Activated naive CD4-positive, alpha-beta T cell treated with anti-CD3 and anti-CD28 coated beads, Interleukin-2, amount 50 U/mL, for 16 hours (primary cell): Measurements from ENCODE around the gene WNT4.

Experiments used
- DNase-seq: peaks from one replicate; pipeline ENCODE4 v3.0.0-alpha.2; 2020

WNT4 gene

DNA sequence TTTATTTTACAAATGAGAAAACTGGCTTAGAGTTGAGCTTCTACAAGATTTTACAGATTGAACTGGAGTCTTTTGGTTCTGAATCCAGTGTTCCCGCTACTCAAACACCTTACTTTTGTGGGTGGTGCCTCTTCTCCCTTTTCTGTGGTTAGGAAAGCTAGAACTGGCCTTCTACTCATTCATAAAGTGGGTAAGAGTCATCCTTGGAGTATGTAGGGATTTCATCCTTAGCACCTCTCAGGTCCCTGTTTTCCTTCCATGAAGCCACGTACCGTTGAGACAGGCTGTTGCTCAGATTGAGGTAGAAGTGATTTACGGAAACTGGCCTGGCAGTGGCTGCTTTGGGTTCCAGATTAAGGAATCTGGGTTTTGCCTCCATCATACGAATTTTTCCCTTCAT is 35.8 kb downstream of the WNT4 start:
- DNase-seq, result no peak

DNA sequence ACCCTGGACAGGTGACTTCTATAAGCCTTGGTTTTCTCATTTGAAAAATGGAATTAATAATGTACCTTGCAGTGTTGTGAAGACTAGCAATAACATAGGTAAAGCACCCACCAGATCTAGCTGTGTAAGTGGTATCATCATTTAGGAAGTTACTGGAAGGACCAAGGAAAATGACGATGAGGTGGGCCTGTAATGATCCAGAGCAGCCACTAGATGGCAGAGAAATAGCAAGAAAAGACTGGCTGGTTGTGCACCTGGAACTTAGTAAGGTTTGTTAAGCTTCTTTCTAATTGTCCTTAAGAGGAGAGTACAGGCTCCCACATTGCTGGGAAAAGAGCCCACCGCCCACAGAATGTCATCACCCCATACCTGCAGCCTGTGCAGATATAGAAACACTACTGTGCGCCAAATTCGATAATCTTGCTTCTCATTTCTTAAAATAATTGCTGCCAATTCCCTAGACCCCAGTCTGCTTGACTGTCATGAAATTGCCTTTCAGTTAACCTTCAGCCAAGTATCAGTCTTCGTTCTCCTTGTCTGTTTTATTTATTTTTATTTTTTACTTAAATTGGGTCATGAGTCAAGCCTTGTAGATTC is 37.2 kb downstream of the WNT4 start:
- no peak for DNase-seq

- DNase-seq, result no peak
Observed at GRCh38 chr1:22104865-22105437, 37.9 kb downstream of the WNT4 start.

- no peak for DNase-seq
Observed at GRCh38 chr1:22104094-22104493, 38.8 kb downstream of the WNT4 start.

GRCh38 chr1:22102746-22103145 is 40.2 kb downstream of the WNT4 start:
- no peak for DNase-seq

- DNase-seq, result no peak
Observed at GRCh38 chr1:22101995-22102394, 40.9 kb downstream of the WNT4 start.

GRCh38 chr1:22101199-22101598 is 41.7 kb downstream of the WNT4 start:
- DNase-seq, result no peak

GRCh38 chr1:22100168-22100567 is 42.7 kb downstream of the WNT4 start:
- no peak for DNase-seq

DNA sequence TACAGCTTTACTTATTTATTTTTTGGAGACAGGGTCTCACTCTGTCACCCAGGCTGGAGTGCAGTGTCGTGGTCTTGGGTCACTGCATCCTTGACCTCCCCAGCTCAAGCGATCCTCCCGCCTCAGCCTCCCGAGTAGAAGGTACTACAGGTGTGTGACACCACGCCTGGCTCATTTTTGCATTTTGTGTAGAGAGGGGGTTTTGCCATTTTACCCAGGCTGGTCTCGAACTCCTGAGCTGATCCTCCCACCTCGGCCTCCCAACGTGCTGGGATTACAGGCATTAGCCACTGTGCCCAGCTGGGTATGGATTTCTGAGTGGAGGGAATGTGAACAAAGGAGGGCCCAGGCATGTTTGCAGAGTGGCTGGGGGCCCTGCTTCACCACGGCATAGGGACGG is 44.1 kb downstream of the WNT4 start:
- DNase-seq, result no peak

- DNase-seq, result no peak
Observed at GRCh38 chr1:22096463-22096862, 46.4 kb downstream of the WNT4 start.

- no peak for DNase-seq
Observed at GRCh38 chr1:22096036-22096435, 46.9 kb downstream of the WNT4 start.

GRCh38 chr1:22093513-22093912 is 49.4 kb downstream of the WNT4 start:
- no peak for DNase-seq

DNA sequence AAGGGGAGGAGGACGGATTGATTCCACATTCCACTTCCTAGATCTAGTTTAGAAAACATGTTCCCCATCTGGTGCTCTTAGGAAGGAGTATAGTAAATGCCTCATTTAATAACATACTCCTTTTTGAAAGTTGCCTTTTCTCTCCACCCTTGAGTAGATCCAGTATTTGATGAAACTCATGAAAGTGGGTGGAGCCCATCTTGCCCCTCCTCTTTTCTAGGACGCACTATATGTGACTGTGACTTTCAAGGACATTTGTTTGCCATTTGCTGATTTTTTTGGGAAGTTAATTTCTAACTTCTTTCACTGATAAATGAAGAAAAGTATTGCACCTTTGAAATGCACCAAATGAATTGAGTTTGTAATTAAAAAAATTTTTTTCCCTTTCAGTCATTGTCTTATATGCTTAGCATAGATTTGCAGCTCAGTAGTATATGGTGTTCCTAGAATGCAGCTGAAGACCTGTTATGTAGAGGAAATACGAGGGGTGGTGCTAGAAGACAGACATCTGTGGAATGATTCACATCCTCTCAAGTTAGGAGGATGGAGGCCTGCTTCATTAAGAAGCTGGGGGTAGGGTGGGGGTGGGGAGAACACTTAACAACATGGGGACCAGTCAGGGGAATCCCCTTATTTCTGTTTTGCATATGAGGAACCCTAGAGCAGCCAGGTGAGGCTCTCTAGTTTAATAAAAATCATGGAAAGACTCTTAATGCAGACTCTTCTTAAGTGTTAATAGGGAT is 50.7 kb downstream of the WNT4 start:
- peak; percentile 42 for DNase-seq

DNA sequence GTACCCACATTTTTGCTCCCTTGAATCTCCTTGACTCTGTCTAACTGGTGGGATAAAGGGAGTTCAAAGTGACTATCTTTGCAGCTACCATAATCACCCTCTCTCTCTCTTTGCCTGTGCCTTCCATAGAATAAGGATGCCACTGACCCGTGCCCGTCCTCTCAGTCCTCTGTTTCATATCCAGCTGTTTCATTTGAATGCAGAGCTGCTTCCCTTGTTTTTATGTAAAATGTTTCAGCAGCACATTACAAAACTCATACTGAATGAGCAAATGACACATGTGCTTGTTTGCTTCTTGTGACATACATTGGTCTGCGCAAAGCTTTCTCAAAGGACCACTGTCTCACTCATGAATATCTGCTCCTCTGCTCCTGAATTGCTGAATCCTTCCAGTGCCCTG is 52.0 kb downstream of the WNT4 start:
- no peak for DNase-seq

- DNase-seq, result no peak
Observed at GRCh38 chr1:22089787-22090186, 53.1 kb downstream of the WNT4 start.

DNA sequence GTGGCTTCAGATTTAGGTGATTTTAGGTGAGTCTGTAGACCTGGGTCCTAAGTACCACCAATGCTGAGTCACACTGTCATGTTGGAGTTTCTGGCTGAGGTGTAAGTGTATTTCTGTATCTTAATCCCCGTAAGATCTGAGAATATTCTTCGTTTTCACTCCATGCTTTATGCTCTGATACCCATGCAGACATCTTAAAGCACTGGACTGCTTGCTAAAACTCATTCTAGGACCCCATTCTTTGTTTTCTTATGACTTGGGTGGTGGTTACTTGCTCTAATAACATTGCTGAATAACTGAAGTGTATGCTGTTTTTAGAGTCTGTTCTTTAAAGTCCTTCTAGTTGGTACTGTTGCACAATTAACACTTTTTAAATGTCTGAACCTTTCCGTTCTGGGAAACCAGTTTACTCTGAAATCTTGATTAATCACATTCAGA is 53.7 kb downstream of the WNT4 start:
- no peak for DNase-seq

- DNase-seq, result no peak
Observed at GRCh38 chr1:22088331-22088730, 54.6 kb downstream of the WNT4 start.

DNA sequence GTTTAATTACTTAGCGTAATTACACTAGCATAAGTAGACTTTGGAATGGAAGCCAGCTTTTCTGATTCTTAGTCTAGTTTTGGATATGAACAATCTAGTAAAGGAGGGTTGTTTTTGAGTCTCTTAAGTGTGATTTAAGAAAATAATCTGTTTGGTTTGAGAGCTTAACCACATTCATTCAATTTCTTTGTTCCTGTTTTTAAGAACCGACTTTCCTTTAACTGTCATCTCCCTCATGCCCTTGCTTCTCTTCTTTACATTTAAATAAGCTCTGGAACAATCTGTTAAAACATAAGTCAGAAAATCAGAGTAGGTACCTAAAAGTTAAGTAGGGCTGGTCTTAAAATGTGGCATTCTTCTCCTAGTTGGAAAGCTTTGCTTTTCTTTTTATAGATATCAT is 62.7 kb downstream of the WNT4 start:
- DNase-seq, result no peak

GRCh38 chr1:22078133-22078532 is 64.8 kb downstream of the WNT4 start:
- no peak for DNase-seq

- no peak for DNase-seq
Observed at GRCh38 chr1:22077728-22078127, 65.2 kb downstream of the WNT4 start.

DNA sequence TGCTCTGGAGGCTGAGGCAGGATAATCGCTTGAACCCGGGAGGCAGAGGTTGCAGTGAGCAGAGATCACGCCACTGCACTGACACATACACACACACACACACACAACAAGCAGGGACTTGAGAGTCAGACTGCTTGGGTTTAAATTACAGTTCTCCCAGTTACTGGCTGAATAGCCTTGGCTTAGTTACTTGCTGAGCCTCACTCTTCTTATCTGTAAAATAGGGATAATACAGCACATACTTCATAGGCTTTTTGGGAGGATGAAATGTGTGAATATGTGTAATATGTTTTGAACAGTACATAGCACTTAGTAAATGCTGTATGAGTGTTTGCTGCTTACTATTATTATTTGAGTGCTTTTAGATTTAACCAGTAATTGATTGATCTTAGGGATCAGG is 66.6 kb downstream of the WNT4 start:
- DNase-seq, result no peak

GRCh38 chr1:22075718-22076117 is 67.2 kb downstream of the WNT4 start:
- no peak for DNase-seq

GRCh38 chr1:22074803-22075202 is 68.1 kb downstream of the WNT4 start:
- no peak for DNase-seq

GRCh38 chr1:22071511-22071910 is 71.4 kb downstream of the WNT4 start:
- no peak for DNase-seq
